ENCODE measurements around the gene ANP32D.
A peak's percentile ranks its signal among the peaks of the same experiment; 100 is the strongest.
"Not testable (repeated sequence)": the region's sequence is repeated elsewhere in the genome, so short reads cannot be mapped to it uniquely, and the experiment has no call there.

ANP32D gene

GRCh38 chr12:48451372-48451771 lies 21.0 kb upstream of the ANP32D start:
- ATAC-seq = no peak
- TF ChIP-seq ZNF70 (CRISPR knock-in tag; IDR thresholded peaks at IDR 0.05) = no peak
- TF ChIP-seq, protein P1, sequence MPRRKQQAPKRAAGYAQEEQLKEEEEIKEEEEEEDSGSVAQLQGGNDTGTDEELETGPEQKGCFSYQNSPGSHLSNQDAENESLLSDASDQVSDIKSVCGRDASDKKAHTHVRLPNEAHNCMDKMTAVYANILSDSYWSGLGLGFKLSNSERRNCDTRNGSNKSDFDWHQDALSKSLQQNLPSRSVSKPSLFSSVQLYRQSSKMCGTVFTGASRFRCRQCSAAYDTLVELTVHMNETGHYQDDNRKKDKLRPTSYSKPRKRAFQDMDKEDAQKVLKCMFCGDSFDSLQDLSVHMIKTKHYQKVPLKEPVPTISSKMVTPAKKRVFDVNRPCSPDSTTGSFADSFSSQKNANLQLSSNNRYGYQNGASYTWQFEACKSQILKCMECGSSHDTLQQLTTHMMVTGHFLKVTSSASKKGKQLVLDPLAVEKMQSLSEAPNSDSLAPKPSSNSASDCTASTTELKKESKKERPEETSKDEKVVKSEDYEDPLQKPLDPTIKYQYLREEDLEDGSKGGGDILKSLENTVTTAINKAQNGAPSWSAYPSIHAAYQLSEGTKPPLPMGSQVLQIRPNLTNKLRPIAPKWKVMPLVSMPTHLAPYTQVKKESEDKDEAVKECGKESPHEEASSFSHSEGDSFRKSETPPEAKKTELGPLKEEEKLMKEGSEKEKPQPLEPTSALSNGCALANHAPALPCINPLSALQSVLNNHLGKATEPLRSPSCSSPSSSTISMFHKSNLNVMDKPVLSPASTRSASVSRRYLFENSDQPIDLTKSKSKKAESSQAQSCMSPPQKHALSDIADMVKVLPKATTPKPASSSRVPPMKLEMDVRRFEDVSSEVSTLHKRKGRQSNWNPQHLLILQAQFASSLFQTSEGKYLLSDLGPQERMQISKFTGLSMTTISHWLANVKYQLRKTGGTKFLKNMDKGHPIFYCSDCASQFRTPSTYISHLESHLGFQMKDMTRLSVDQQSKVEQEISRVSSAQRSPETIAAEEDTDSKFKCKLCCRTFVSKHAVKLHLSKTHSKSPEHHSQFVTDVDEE (CRISPR knock-in tag; IDR thresholded peaks at IDR 0.05) = no peak
- no peak for TF ChIP-seq BACH2 (CRISPR knock-in tag; IDR thresholded peaks at IDR 0.05; ENCODE audit: borderline replicate concordance)
- TF ChIP-seq ESRRG (CRISPR knock-in tag; IDR thresholded peaks at IDR 0.05) = no peak
- no peak for TF ChIP-seq ZNF8 (CRISPR knock-in tag; IDR thresholded peaks at IDR 0.05)
- TF ChIP-seq ZC3H10 (CRISPR knock-in tag; IDR thresholded peaks at IDR 0.05) = no peak
- TF ChIP-seq, protein P2, sequence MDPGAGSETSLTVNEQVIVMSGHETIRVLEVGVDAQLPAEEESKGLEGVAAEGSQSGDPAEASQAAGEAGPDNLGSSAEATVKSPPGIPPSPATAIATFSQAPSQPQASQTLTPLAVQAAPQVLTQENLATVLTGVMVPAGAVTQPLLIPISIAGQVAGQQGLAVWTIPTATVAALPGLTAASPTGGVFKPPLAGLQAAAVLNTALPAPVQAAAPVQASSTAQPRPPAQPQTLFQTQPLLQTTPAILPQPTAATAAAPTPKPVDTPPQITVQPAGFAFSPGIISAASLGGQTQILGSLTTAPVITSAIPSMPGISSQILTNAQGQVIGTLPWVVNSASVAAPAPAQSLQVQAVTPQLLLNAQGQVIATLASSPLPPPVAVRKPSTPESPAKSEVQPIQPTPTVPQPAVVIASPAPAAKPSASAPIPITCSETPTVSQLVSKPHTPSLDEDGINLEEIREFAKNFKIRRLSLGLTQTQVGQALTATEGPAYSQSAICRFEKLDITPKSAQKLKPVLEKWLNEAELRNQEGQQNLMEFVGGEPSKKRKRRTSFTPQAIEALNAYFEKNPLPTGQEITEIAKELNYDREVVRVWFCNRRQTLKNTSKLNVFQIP (CRISPR knock-in tag; IDR thresholded peaks at IDR 0.05; ENCODE audit: borderline replicate concordance, low read depth) = no peak
- no peak for TF ChIP-seq ISL1 (CRISPR knock-in tag; IDR thresholded peaks at IDR 0.05)

- not testable (repeated sequence) for ATAC-seq
These were observed 19.4 kb upstream of the ANP32D start for GRCh38 chr12:48452961-48453360.

GRCh38 chr12:48454667-48455066 lies 17.7 kb upstream of the ANP32D start:
- peak; percentile 44; the same call in 2 of the 3 replicates for ATAC-seq

DNA sequence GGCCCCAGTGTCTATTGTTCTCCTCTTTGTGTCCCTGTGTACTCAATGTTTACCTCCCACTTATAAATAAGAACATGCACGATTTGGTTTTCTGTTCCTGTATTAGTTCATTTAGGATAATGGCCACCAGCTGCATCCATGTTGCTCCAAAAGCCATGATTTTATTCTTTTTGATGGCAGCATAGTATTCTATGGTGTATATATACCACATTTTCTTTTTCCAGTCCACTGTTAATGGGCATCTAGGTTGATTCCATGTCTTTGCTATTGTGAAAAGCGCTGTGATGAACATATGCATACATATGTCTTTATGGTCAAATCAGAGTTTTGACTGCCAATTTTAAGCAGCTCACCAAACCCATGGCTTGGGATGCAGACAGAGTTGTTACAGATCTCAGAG lies 17.2 kb upstream of the ANP32D start:
- TF ChIP-seq ESRRG (CRISPR knock-in tag; IDR thresholded peaks at IDR 0.05) (no peak), ZC3H10 (CRISPR knock-in tag; IDR thresholded peaks at IDR 0.05) (no peak), TCF4 (CRISPR knock-in tag; IDR thresholded peaks at IDR 0.05; ENCODE audit: borderline replicate concordance) (no peak), ARNTL (CRISPR knock-in tag; IDR thresholded peaks at IDR 0.05; ENCODE audit: borderline replicate concordance, low read depth) (no peak)
- ATAC-seq = no peak

More at GRCh38 chr12:48454667-48455066, 17.7 kb upstream of the ANP32D start:
- TF ChIP-seq, protein P2 (CRISPR knock-in tag; IDR thresholded peaks at IDR 0.05; ENCODE audit: borderline replicate concordance, low read depth) = no peak
- no peak for TF ChIP-seq ISL1 (CRISPR knock-in tag; IDR thresholded peaks at IDR 0.05)

DNA sequence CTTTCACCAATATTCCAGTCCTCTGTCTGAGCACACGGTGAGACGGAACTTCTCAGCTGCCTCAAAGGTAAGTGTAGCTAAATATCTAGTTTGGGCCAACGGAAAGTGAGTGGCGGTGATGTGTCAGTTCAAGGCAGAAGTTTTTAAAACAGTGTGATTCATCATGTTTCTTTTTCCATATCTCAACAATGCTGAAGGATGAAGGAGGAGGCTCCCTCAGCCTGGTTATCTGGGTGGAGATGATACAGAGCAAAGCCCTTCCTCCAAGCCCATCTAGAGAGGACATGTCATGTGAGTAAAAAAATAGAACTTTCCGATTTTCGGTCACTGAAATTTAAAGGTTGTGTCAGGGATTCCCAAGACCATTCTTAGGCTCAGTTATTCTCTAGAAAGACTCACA lies 13.1 kb upstream of the ANP32D start:
- ATAC-seq = no peak
- TF ChIP-seq ZNF565 (CRISPR knock-in tag; conservative IDR thresholded peaks at IDR 0.05; ENCODE audit: low read depth) = no peak
- TF ChIP-seq BACH2 (CRISPR knock-in tag; IDR thresholded peaks at IDR 0.05; ENCODE audit: borderline replicate concordance) = no peak
- TF ChIP-seq, protein P3, sequence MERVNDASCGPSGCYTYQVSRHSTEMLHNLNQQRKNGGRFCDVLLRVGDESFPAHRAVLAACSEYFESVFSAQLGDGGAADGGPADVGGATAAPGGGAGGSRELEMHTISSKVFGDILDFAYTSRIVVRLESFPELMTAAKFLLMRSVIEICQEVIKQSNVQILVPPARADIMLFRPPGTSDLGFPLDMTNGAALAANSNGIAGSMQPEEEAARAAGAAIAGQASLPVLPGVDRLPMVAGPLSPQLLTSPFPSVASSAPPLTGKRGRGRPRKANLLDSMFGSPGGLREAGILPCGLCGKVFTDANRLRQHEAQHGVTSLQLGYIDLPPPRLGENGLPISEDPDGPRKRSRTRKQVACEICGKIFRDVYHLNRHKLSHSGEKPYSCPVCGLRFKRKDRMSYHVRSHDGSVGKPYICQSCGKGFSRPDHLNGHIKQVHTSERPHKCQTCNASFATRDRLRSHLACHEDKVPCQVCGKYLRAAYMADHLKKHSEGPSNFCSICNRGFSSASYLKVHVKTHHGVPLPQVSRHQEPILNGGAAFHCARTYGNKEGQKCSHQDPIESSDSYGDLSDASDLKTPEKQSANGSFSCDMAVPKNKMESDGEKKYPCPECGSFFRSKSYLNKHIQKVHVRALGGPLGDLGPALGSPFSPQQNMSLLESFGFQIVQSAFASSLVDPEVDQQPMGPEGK (CRISPR knock-in tag; IDR thresholded peaks at IDR 0.05; ENCODE audit: borderline replicate concordance) = no peak
- no peak for TF ChIP-seq CREB5 (CRISPR knock-in tag; IDR thresholded peaks at IDR 0.05; ENCODE audit: low read depth)
- TF ChIP-seq ZFP3 (CRISPR knock-in tag; IDR thresholded peaks at IDR 0.05) = no peak
- TF ChIP-seq RARB (CRISPR knock-in tag; IDR thresholded peaks at IDR 0.05) = no peak
- no peak for TF ChIP-seq ZC3H10 (CRISPR knock-in tag; IDR thresholded peaks at IDR 0.05)
- no peak for TF ChIP-seq CSDC2 (CRISPR knock-in tag; IDR thresholded peaks at IDR 0.05)
- no peak for TF ChIP-seq CSRNP3 (CRISPR knock-in tag; IDR thresholded peaks at IDR 0.05)
- no peak for TF ChIP-seq ARNTL (CRISPR knock-in tag; IDR thresholded peaks at IDR 0.05; ENCODE audit: borderline replicate concordance, low read depth)
- no peak for TF ChIP-seq PPARA (CRISPR knock-in tag; IDR thresholded peaks at IDR 0.05; ENCODE audit: borderline replicate concordance)
- TF ChIP-seq ZNF8 (CRISPR knock-in tag; IDR thresholded peaks at IDR 0.05) = no peak

DNA sequence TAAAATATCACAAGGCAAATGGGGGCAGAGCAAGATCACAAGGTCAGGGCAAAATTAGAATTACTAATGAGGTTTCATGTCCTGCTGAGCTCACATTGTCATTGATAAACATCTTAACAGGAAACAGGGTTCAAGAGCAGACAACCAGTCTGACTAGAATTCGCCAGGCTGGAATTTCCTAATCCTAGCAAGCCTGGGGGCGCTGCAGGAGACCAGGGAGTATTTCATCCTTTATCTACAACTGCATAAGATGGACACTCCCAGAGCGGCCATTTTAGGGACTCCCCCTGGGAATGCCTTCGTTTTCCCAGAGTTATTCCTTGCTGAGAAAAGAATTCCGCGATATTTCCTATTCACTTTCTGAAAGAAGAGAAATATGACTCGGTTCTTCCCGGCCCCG lies 3.3 kb upstream of the ANP32D start:
- not testable (repeated sequence) for ATAC-seq

All from SK-N-SH treated with all-trans-retinoic acid at 6 μM for 48 hours (cell line).